ENCODE measurements around the gene NUAK1.

NUAK1 gene

DNA sequence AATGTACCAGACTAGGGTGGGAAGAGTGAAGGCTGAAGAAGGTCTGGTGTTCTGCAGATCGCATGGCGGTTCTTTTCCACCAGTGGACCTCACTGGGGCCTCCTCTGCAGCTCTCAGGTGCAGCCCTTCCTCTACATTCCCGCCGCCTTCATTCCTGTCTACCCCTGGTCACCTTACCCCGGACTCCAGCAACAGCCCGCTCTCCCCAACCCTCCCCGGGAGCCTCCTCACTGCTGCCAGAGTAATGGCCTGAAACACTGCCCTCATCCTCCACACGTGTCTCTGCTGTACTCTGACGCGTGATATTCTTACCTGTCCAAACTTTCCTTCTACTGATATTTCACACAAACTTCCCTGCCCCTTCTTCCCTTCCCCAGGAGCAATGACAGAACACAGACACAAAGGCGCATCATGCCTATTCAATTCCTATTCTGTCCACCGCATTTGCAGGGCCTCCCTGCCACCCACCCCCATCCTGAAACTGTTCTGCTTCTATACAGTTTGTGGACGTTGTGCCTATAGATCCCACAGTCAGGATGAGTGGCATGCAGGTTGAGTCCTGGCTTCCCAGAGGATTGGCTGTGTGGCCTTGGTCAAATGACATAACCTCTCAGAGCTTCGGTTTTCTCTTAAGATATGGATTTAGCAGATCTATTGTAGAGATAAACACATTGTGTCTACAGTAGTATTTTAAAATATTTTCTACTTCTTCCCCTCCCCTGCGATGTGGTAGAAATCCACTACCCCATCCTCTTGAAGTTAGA, 1.7 kb upstream of the NUAK1 start:
- TF ChIP-seq TOX (CRISPR knock-in tag; IDR thresholded peaks at IDR 0.05; ENCODE audit: borderline replicate concordance): no peak
- TF ChIP-seq, protein P1, sequence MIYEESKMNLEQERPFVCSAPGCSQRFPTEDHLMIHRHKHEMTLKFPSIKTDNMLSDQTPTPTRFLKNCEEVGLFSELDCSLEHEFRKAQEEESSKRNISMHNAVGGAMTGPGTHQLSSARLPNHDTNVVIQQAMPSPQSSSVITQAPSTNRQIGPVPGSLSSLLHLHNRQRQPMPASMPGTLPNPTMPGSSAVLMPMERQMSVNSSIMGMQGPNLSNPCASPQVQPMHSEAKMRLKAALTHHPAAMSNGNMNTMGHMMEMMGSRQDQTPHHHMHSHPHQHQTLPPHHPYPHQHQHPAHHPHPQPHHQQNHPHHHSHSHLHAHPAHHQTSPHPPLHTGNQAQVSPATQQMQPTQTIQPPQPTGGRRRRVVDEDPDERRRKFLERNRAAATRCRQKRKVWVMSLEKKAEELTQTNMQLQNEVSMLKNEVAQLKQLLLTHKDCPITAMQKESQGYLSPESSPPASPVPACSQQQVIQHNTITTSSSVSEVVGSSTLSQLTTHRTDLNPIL (CRISPR knock-in tag; IDR thresholded peaks at IDR 0.05; ENCODE audit: low read depth): no peak
- TF ChIP-seq, protein P2, sequence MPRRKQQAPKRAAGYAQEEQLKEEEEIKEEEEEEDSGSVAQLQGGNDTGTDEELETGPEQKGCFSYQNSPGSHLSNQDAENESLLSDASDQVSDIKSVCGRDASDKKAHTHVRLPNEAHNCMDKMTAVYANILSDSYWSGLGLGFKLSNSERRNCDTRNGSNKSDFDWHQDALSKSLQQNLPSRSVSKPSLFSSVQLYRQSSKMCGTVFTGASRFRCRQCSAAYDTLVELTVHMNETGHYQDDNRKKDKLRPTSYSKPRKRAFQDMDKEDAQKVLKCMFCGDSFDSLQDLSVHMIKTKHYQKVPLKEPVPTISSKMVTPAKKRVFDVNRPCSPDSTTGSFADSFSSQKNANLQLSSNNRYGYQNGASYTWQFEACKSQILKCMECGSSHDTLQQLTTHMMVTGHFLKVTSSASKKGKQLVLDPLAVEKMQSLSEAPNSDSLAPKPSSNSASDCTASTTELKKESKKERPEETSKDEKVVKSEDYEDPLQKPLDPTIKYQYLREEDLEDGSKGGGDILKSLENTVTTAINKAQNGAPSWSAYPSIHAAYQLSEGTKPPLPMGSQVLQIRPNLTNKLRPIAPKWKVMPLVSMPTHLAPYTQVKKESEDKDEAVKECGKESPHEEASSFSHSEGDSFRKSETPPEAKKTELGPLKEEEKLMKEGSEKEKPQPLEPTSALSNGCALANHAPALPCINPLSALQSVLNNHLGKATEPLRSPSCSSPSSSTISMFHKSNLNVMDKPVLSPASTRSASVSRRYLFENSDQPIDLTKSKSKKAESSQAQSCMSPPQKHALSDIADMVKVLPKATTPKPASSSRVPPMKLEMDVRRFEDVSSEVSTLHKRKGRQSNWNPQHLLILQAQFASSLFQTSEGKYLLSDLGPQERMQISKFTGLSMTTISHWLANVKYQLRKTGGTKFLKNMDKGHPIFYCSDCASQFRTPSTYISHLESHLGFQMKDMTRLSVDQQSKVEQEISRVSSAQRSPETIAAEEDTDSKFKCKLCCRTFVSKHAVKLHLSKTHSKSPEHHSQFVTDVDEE (CRISPR knock-in tag; IDR thresholded peaks at IDR 0.05): no peak
- no peak for TF ChIP-seq ISL1 (CRISPR knock-in tag; IDR thresholded peaks at IDR 0.05)
- TF ChIP-seq TCF4 (CRISPR knock-in tag; IDR thresholded peaks at IDR 0.05; ENCODE audit: borderline replicate concordance): no peak
- TF ChIP-seq ZFP30 (CRISPR knock-in tag; IDR thresholded peaks at IDR 0.05): no peak
- TF ChIP-seq SNAI2 (CRISPR knock-in tag; IDR thresholded peaks at IDR 0.05): no peak
- no peak for TF ChIP-seq ZC3H10 (CRISPR knock-in tag; IDR thresholded peaks at IDR 0.05)
- TF ChIP-seq ZNF565 (CRISPR knock-in tag; conservative IDR thresholded peaks at IDR 0.05; ENCODE audit: low read depth): no peak
- TF ChIP-seq, protein P3, sequence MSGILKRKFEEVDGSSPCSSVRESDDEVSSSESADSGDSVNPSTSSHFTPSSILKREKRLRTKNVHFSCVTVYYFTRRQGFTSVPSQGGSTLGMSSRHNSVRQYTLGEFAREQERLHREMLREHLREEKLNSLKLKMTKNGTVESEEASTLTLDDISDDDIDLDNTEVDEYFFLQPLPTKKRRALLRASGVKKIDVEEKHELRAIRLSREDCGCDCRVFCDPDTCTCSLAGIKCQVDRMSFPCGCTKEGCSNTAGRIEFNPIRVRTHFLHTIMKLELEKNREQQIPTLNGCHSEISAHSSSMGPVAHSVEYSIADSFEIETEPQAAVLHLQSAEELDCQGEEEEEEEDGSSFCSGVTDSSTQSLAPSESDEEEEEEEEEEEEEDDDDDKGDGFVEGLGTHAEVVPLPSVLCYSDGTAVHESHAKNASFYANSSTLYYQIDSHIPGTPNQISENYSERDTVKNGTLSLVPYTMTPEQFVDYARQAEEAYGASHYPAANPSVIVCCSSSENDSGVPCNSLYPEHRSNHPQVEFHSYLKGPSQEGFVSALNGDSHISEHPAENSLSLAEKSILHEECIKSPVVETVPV (CRISPR knock-in tag; IDR thresholded peaks at IDR 0.05): no peak
- TF ChIP-seq RARB (CRISPR knock-in tag; IDR thresholded peaks at IDR 0.05): no peak
- TF ChIP-seq OSR1 (CRISPR knock-in tag; IDR thresholded peaks at IDR 0.05): no peak
- no peak for ATAC-seq

DNA sequence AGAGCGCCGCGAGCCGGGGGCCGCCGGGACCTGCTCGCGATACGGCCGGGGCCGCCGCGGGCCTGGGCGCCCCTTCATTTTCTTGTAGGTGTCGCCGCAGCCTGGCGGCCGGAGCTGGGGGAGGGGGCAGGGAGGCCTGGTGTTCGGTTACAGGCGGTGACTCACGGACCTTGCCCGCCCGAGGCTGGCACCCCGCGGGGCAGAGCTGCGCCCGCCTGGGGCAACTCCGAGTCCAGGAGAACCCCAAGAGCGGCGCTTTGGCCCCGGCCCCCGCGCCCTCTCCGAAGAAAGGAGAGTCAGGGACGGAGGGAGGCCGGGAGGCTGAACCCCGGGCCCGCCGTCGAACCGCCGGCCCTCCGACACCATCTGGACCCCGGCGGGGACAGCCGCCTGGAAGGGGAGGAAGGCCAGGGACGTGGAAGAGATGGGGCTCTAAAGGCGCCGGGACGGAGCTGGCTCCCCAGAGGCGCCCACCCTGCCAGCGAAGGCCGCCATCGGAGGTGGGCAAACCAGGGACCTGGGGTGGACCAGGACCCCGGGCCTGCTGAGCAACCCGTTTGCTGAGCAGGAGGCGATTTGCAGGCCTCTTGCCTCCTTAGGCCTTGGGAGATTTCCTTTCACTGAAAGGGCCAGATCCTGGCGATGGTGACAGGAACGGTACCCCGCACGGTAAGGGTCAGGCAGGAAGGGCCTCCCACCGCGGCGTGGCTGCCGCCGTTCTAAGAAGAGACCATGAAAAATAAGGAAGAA, 843 bp upstream of the NUAK1 start:
- ATAC-seq: peak; percentile 46
- TF ChIP-seq ZNF565 (CRISPR knock-in tag; conservative IDR thresholded peaks at IDR 0.05; ENCODE audit: low read depth) (no peak), ZFP30 (CRISPR knock-in tag; IDR thresholded peaks at IDR 0.05) (no peak), TOX (CRISPR knock-in tag; IDR thresholded peaks at IDR 0.05; ENCODE audit: borderline replicate concordance) (no peak), OSR1 (CRISPR knock-in tag; IDR thresholded peaks at IDR 0.05) (no peak), ZNF70 (CRISPR knock-in tag; IDR thresholded peaks at IDR 0.05) (no peak), ZC3H10 (CRISPR knock-in tag; IDR thresholded peaks at IDR 0.05) (no peak), ISL1 (CRISPR knock-in tag; IDR thresholded peaks at IDR 0.05) (no peak), TCF4 (CRISPR knock-in tag; IDR thresholded peaks at IDR 0.05; ENCODE audit: borderline replicate concordance) (no peak), ZNF8 (CRISPR knock-in tag; IDR thresholded peaks at IDR 0.05) (no peak), SNAI2 (CRISPR knock-in tag; IDR thresholded peaks at IDR 0.05) (no peak)
- TF ChIP-seq, protein P4, sequence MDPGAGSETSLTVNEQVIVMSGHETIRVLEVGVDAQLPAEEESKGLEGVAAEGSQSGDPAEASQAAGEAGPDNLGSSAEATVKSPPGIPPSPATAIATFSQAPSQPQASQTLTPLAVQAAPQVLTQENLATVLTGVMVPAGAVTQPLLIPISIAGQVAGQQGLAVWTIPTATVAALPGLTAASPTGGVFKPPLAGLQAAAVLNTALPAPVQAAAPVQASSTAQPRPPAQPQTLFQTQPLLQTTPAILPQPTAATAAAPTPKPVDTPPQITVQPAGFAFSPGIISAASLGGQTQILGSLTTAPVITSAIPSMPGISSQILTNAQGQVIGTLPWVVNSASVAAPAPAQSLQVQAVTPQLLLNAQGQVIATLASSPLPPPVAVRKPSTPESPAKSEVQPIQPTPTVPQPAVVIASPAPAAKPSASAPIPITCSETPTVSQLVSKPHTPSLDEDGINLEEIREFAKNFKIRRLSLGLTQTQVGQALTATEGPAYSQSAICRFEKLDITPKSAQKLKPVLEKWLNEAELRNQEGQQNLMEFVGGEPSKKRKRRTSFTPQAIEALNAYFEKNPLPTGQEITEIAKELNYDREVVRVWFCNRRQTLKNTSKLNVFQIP (CRISPR knock-in tag; IDR thresholded peaks at IDR 0.05; ENCODE audit: borderline replicate concordance, low read depth): no peak
- TF ChIP-seq, protein P1 (CRISPR knock-in tag; IDR thresholded peaks at IDR 0.05; ENCODE audit: low read depth): no peak
- TF ChIP-seq, protein P3 (CRISPR knock-in tag; IDR thresholded peaks at IDR 0.05): no peak

DNA sequence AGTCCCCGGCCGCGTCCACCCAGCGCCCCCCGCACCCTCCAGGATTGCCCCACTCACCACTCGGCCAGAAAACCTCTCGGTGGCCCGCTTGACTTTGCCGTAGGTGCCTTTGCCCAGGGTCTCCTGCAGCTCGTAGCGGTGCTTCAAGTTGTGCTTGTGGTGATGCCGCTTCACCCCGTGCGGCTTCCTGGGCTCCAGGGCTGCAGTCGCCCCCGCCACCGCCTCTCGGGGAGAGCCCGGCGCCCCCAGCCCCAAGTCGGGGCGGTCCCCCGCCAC, 459 bp downstream of the NUAK1 start:
- peak; percentile 26 for ATAC-seq
- TF ChIP-seq TOX (CRISPR knock-in tag; IDR thresholded peaks at IDR 0.05; ENCODE audit: borderline replicate concordance) (no peak), ZC3H10 (CRISPR knock-in tag; IDR thresholded peaks at IDR 0.05) (no peak), BACH2 (CRISPR knock-in tag; IDR thresholded peaks at IDR 0.05; ENCODE audit: borderline replicate concordance) (no peak), RARB (CRISPR knock-in tag; IDR thresholded peaks at IDR 0.05) (no peak), GLIS3 (CRISPR knock-in tag; IDR thresholded peaks at IDR 0.05) (no peak), PPARA (CRISPR knock-in tag; IDR thresholded peaks at IDR 0.05; ENCODE audit: borderline replicate concordance) (no peak)
- TF ChIP-seq, protein P5, sequence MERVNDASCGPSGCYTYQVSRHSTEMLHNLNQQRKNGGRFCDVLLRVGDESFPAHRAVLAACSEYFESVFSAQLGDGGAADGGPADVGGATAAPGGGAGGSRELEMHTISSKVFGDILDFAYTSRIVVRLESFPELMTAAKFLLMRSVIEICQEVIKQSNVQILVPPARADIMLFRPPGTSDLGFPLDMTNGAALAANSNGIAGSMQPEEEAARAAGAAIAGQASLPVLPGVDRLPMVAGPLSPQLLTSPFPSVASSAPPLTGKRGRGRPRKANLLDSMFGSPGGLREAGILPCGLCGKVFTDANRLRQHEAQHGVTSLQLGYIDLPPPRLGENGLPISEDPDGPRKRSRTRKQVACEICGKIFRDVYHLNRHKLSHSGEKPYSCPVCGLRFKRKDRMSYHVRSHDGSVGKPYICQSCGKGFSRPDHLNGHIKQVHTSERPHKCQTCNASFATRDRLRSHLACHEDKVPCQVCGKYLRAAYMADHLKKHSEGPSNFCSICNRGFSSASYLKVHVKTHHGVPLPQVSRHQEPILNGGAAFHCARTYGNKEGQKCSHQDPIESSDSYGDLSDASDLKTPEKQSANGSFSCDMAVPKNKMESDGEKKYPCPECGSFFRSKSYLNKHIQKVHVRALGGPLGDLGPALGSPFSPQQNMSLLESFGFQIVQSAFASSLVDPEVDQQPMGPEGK (CRISPR knock-in tag; IDR thresholded peaks at IDR 0.05; ENCODE audit: borderline replicate concordance): no peak
- TF ChIP-seq, protein P2 (CRISPR knock-in tag; IDR thresholded peaks at IDR 0.05): no peak

Data from SK-N-SH treated with all-trans-retinoic acid at 6 μM for 48 hours (cell line).